ACC112 (cell line): ENCODE results near the gene BLMH.
A peak's percentile ranks its signal among the peaks of the same experiment; 100 is the strongest.
"Not testable (repeated sequence)": the region's sequence is repeated elsewhere in the genome, so short reads cannot be mapped to it uniquely, and the experiment has no call there.

Source experiments
- H2AFZ ChIP-seq: fragments of 200-600 bp; sonication (generic); one replicate; pipeline ENCODE4 v1.6.0; 2017; ENCODE audit warnings: antibody characterized with exemption, low read length; ENCODE audit not compliant: unreplicated experiment
- H3K27ac ChIP-seq: fragments of 200-600 bp; sonication (generic); 2 replicates; pipeline ENCODE4 v1.5.1; 2014; ENCODE audit warnings: low read depth, mild to moderate bottlenecking, antibody characterized with exemption, low read length, moderate library complexity
- H3K27me3 ChIP-seq: fragments of 200-600 bp; sonication (generic); 2 replicates; pipeline ENCODE4 v1.6.1; 2014; ENCODE audit warnings: mild to moderate bottlenecking, antibody characterized with exemption, low read length, moderate library complexity, mixed read lengths; ENCODE audit not compliant: insufficient read depth
- H3K36me3 ChIP-seq: fragments of 200-600 bp; sonication (generic); 2 replicates; pipeline ENCODE4 v1.6.1; 2016; ENCODE audit warnings: mild to moderate bottlenecking, antibody characterized with exemption, low read length, moderate library complexity, mixed read lengths; ENCODE audit not compliant: insufficient read depth
- H3K4me1 ChIP-seq: fragments of 200-600 bp; sonication (generic); one replicate; pipeline ENCODE4 v1.6.1; 2016; ENCODE audit warnings: low read length, mixed read lengths; ENCODE audit not compliant: insufficient read depth, unreplicated experiment, control insufficient read depth
- H3K4me3 ChIP-seq: fragments of 200-600 bp; sonication (generic); 2 replicates; pipeline ENCODE4 v1.5.1; 2014; ENCODE audit warnings: mild to moderate bottlenecking, low read depth, low read length
- H3K79me2 ChIP-seq: fragments of 200-600 bp; sonication (generic); one replicate; pipeline ENCODE4 v1.6.0; 2016; ENCODE audit warnings: low read length; ENCODE audit not compliant: control insufficient read depth, unreplicated experiment, insufficient read depth

Gene BLMH

GRCh38 chr17:30237296-30238002 lies 54.3 kb downstream of the BLMH start:
- Histone ChIP-seq H3K4me1 (peaks cover 7% of the 10 kb centered on the region), H3K27ac (no peak overlapping the region), H2AFZ (no peak overlapping the region), H3K79me2 (no peaks in the 10 kb centered on the region), H3K36me3 (no peaks in the 10 kb centered on the region), H3K4me3 (no peak overlapping the region), H3K27me3 (peaks cover 52% of the 10 kb centered on the region)

GRCh38 chr17:30236766-30237165 lies 55.0 kb downstream of the BLMH start:
- Histone ChIP-seq H3K4me3 (peak overlapping the region; percentile 82; the same call in 1 of the 2 replicates), H3K27me3 (peaks cover 52% of the 10 kb centered on the region), H3K79me2 (no peaks in the 10 kb centered on the region), H3K4me1 (peaks cover 7% of the 10 kb centered on the region), H3K36me3 (no peaks in the 10 kb centered on the region), H2AFZ (no peak overlapping the region), H3K27ac (no peak overlapping the region)

GRCh38 chr17:30236297-30236624 lies 55.5 kb downstream of the BLMH start:
- H3K27me3 ChIP-seq = peaks cover 52% of the 10 kb centered on the region
- no peaks in the 10 kb centered on the region for H3K36me3 ChIP-seq
- no peak overlapping the region for H2AFZ ChIP-seq

GRCh38 chr17:30235386-30236296 lies 56.1 kb downstream of the BLMH start, which contains the start of gene SLC6A4:
Gene SLC6A4, minus strand, starts transcription at chr17:30235697. Its CDS starts 13,739 bp downstream, at chr17:30221958.
- H3K27me3 ChIP-seq = peaks cover 52% of the 10 kb centered on the region
- H3K4me1 ChIP-seq = peaks cover 7% of the 10 kb centered on the region
- no peak within 1 kb of the TSS for H3K27ac ChIP-seq
- H3K79me2 ChIP-seq = no peaks in the 10 kb centered on the region
- H3K36me3 ChIP-seq = no peaks in the 10 kb centered on the region
- peak within 1 kb of the TSS; percentile 82 for H3K4me3 ChIP-seq
- H2AFZ ChIP-seq = peak within 1 kb of the TSS; percentile 89

More at GRCh38 chr17:30236297-30236624, 55.5 kb downstream of the BLMH start:
- H3K4me3 ChIP-seq = peak overlapping the region; percentile 82
- no peak overlapping the region for H3K27ac ChIP-seq
- no peaks in the 10 kb centered on the region for H3K79me2 ChIP-seq
- peaks cover 7% of the 10 kb centered on the region for H3K4me1 ChIP-seq

GRCh38 chr17:30234964-30235363 lies 56.8 kb downstream of the BLMH start:
- peaks cover 7% of the 10 kb centered on the region for H3K4me1 ChIP-seq
- H3K4me3 ChIP-seq = peak overlapping the region; percentile 82
- H2AFZ ChIP-seq = no peak overlapping the region
- H3K27ac ChIP-seq = no peak overlapping the region
- H3K36me3 ChIP-seq = no peaks in the 10 kb centered on the region
- peaks cover 57% of the 10 kb centered on the region for H3K27me3 ChIP-seq
- no peaks in the 10 kb centered on the region for H3K79me2 ChIP-seq

- Histone ChIP-seq H3K27me3 (peaks cover 60% of the 10 kb centered on the region), H3K79me2 (no peaks in the 10 kb centered on the region), H3K27ac (no peak overlapping the region), H2AFZ (no peak overlapping the region), H3K36me3 (no peaks in the 10 kb centered on the region), H3K4me3 (no peak overlapping the region), H3K4me1 (peaks cover 7% of the 10 kb centered on the region)
Observed at GRCh38 chr17:30234296-30234695, 57.4 kb downstream of the BLMH start.

- Histone ChIP-seq H2AFZ (no peak overlapping the region), H3K27me3 (peaks cover 69% of the 10 kb centered on the region), H3K79me2 (no peaks in the 10 kb centered on the region), H3K4me3 (no peak overlapping the region), H3K36me3 (no peaks in the 10 kb centered on the region), H3K27ac (no peak overlapping the region), H3K4me1 (peaks cover 7% of the 10 kb centered on the region)
Observed at GRCh38 chr17:30232824-30233427, 58.8 kb downstream of the BLMH start.

GRCh38 chr17:30232015-30232823 lies 59.5 kb downstream of the BLMH start:
- peaks cover 62% of the 10 kb centered on the region for H3K27me3 ChIP-seq
- H3K4me1 ChIP-seq = peaks cover 7% of the 10 kb centered on the region
- no peak overlapping the region for H3K4me3 ChIP-seq

GRCh38 chr17:30230596-30231125 lies 61.1 kb downstream of the BLMH start:
- peaks cover 7% of the 10 kb centered on the region for H3K4me1 ChIP-seq
- no peak overlapping the region for H2AFZ ChIP-seq
- H3K4me3 ChIP-seq = no peak overlapping the region
- peaks cover 52% of the 10 kb centered on the region for H3K27me3 ChIP-seq
- H3K79me2 ChIP-seq = no peaks in the 10 kb centered on the region
- H3K27ac ChIP-seq = no peak overlapping the region
- no peaks in the 10 kb centered on the region for H3K36me3 ChIP-seq

More at GRCh38 chr17:30232015-30232823, 59.5 kb downstream of the BLMH start:
- no peaks in the 10 kb centered on the region for H3K36me3 ChIP-seq
- H2AFZ ChIP-seq = no peak overlapping the region
- H3K27ac ChIP-seq = no peak overlapping the region
- no peaks in the 10 kb centered on the region for H3K79me2 ChIP-seq

- H3K4me1 ChIP-seq, H3K27ac ChIP-seq, H3K36me3 ChIP-seq, H3K79me2 ChIP-seq, H2AFZ ChIP-seq, H3K4me3 ChIP-seq: not testable (repeated sequence)
- H3K27me3 ChIP-seq = peaks cover 50% of the 10 kb centered on the region
Observed at GRCh38 chr17:30230009-30230408, 61.7 kb downstream of the BLMH start.
